ENCODE results near the gene GID8.

GRCh38 chr20:62910217-62910766, 27.7 kb upstream of the GID8 start:
- TF ChIP-seq TAF1 (IDR thresholded peaks at IDR 0.05; ENCODE audit: borderline replicate concordance, insufficient read depth, low read length) = no peak
- TF ChIP-seq, protein P1, sequence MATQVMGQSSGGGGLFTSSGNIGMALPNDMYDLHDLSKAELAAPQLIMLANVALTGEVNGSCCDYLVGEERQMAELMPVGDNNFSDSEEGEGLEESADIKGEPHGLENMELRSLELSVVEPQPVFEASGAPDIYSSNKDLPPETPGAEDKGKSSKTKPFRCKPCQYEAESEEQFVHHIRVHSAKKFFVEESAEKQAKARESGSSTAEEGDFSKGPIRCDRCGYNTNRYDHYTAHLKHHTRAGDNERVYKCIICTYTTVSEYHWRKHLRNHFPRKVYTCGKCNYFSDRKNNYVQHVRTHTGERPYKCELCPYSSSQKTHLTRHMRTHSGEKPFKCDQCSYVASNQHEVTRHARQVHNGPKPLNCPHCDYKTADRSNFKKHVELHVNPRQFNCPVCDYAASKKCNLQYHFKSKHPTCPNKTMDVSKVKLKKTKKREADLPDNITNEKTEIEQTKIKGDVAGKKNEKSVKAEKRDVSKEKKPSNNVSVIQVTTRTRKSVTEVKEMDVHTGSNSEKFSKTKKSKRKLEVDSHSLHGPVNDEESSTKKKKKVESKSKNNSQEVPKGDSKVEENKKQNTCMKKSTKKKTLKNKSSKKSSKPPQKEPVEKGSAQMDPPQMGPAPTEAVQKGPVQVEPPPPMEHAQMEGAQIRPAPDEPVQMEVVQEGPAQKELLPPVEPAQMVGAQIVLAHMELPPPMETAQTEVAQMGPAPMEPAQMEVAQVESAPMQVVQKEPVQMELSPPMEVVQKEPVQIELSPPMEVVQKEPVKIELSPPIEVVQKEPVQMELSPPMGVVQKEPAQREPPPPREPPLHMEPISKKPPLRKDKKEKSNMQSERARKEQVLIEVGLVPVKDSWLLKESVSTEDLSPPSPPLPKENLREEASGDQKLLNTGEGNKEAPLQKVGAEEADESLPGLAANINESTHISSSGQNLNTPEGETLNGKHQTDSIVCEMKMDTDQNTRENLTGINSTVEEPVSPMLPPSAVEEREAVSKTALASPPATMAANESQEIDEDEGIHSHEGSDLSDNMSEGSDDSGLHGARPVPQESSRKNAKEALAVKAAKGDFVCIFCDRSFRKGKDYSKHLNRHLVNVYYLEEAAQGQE (IDR thresholded peaks at IDR 0.05; ENCODE audit: insufficient read depth in 1 of 2, low read depth in 2 of 2, low read length in 2 of 2) = no peak
- TF ChIP-seq POLR2AphosphoS5 (IDR thresholded peaks at IDR 0.05; ENCODE audit: low read depth, low read length) = no peak
- no peak for TF ChIP-seq SIN3A (IDR thresholded peaks at IDR 0.05; ENCODE audit: borderline replicate concordance, insufficient read depth, low read length)
